GM19467 (cell line): Measurements from ENCODE around the gene TBCEL.
A peak's percentile ranks its signal among the peaks of the same experiment; 100 is the strongest.
"Not testable (repeated sequence)": the region's sequence is repeated elsewhere in the genome, so short reads cannot be mapped to it uniquely, and the experiment has no call there.

Experiments used
- ATAC-seq: cut with Tn5 transposase; IDR thresholded peaks from one replicate; pipeline ENCODE4 v1.9.1; 2021; ENCODE audit warnings: mild to moderate bottlenecking, moderate library complexity; ENCODE audit not compliant: unreplicated experiment

The TBCEL gene

GRCh38 chr11:121104312-121104762 is 80.4 kb downstream of the TBCEL start:
- ATAC-seq, result no peak

GRCh38 chr11:121105063-121105480 is 81.2 kb downstream of the TBCEL start:
- ATAC-seq, result no peak

- no peak for ATAC-seq
Observed at GRCh38 chr11:121105481-121106195, 81.7 kb downstream of the TBCEL start.

- ATAC-seq, result no peak
Observed at GRCh38 chr11:121106812-121107211, 82.9 kb downstream of the TBCEL start.

- ATAC-seq, result no peak
Observed at GRCh38 chr11:121108413-121108812, 84.5 kb downstream of the TBCEL start.

- ATAC-seq, result no peak
Observed at GRCh38 chr11:121109471-121109870, 85.6 kb downstream of the TBCEL start.

- no peak for ATAC-seq
Observed at GRCh38 chr11:121109916-121110586, 86.1 kb downstream of the TBCEL start.

- no peak for ATAC-seq
Observed at GRCh38 chr11:121110871-121111724, 87.2 kb downstream of the TBCEL start.

- ATAC-seq, result peak; percentile 54
Observed at GRCh38 chr11:121112498-121113455, 88.9 kb downstream of the TBCEL start.

GRCh38 chr11:121113611-121114010 is 89.7 kb downstream of the TBCEL start:
- ATAC-seq, result no peak

GRCh38 chr11:121115024-121115423 is 91.1 kb downstream of the TBCEL start:
- ATAC-seq, result not testable (repeated sequence)

GRCh38 chr11:121117788-121118187 is 93.9 kb downstream of the TBCEL start:
- ATAC-seq, result no peak

GRCh38 chr11:121119440-121119839 is 95.5 kb downstream of the TBCEL start:
- no peak for ATAC-seq

- ATAC-seq, result no peak
Observed at GRCh38 chr11:121122328-121122727, 98.4 kb downstream of the TBCEL start.

- ATAC-seq, result no peak
Observed at GRCh38 chr11:121123496-121124069, 99.7 kb downstream of the TBCEL start.

GRCh38 chr11:121127809-121128208 is 103.9 kb downstream of the TBCEL start:
- no peak for ATAC-seq

GRCh38 chr11:121129362-121130340 is 105.7 kb downstream of the TBCEL start:
- no peak for ATAC-seq

GRCh38 chr11:121131656-121132055 is 107.8 kb downstream of the TBCEL start:
- ATAC-seq, result no peak
